Measurements from ENCODE around the gene EPM2A.

DNA sequence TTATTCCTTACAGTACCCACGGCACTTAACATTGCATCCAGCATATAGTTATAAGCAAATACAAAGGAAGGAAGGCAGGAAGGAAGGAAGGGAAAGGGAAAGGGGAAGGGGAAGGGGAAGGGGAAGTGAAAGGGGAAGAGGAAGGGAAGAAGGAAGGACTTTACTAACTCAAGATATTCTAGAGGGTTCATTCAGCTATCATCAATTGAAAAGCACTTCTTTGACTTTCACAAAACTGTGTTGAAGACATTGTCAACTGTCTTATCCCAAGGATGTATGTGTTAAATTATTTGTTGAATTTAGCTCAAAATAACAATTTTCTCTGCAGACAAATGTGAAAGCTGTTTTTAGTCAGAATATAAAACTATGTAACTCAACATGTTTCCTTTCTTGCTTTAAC, 87.7 kb downstream of the EPM2A start:
- no peak for TF ChIP-seq POLR2A (IDR thresholded peaks at IDR 0.05; ENCODE audit: low read depth, low read length)
- TF ChIP-seq TAF1 (IDR thresholded peaks at IDR 0.05; ENCODE audit: borderline replicate concordance, low read depth, low read length), result no peak
- TF ChIP-seq POLR2AphosphoS5 (IDR thresholded peaks at IDR 0.05; ENCODE audit: low read depth, low read length), result no peak
